ENCODE results near the gene GRIK3.

Gene GRIK3

DNA sequence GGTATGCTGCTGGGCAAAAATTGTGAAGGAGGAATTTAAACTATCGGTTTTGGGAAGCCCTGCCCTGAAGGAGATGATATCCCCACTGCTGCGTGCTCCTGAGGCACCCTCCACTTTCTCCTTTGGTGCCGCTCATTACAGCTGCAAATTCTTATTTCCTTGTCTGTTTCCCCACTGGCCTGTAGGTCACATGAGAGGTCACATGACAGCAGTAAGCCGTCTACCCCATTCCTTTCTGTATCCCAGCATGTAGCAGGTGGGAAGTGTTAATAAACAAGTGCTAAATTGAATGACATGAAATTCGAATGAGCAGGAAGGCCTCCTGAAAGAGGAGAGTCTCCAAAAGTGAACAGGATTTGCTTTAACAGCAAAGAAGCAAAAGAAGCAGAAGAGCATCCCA, 58.7 kb downstream of the GRIK3 start:
- no peak for DNase-seq

DNA sequence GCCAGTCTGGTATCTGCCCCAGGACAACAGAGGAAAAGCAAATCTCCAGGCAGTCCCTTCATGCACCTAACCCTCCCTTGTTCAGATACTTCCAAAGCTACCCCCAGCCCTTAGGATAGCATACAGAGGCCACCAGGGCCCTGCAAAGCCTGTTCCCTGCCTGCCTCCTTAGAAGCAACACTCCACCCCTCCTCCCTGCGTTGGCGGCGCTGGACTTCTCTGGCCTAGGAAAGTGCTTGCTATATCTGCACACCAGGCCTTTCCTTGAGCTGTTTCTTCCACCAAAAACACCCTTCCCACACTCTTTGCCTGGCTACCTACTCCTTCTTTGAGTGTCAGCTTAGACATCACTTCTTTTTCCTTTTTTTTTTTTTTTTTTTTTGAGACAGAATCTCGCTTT, 61.3 kb downstream of the GRIK3 start:
- DNase-seq = no peak

DNA sequence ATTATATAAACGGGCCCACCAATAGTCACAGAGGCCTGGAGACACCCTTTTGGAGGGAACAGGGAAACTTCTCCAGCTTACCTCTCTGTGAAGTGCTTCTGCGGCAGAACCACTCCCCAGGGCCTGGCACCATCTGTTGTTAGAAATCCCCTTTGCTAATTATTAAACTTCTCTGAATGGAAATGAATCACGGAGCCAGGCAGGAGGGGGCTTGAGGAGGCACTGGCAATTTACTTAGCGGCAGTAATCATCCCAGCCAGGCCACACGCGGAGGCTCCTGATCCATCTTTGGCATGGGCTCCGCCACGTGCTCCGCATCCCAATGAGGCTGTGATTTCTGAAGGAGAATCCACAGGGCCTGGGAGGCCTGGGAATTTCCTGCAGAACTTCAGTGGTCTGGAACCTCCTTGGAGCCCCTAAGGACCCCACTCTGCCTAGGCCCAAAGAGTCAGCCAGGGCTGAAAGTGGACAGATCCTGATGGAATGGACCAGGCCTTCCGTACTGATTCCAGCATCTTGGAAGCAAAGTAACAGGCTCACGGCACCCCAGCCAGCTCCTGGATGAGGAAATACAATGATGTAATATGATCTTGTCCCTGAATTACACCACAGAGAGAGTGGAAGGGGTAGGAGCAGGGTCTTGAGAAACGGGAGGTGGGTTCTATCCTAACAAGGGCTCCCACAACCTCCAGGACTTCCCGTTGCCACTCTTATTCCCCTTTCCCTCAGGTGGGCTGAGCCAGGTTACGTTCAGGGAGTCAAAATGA, 62.3 kb downstream of the GRIK3 start:
- DNase-seq = no peak

DNA sequence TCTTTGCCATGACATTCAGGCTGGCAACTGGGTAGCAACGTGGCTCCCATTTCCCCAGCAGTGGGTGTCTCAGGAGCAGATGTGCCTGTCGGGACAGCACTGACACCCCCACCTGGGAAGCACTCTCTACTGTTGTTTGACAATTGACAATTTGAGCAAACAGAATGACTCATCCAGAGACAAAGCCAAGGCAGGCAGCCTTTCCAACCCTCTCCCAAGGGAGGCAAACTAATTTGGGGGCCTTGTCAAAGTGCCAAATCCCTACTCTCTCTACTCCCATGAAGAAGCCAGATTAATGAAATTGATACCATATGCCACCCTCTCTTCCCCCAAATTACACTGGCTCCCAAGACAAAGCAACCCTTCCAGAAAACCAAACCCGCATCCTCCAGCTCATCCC, 65.6 kb downstream of the GRIK3 start:
- no peak for DNase-seq

DNA sequence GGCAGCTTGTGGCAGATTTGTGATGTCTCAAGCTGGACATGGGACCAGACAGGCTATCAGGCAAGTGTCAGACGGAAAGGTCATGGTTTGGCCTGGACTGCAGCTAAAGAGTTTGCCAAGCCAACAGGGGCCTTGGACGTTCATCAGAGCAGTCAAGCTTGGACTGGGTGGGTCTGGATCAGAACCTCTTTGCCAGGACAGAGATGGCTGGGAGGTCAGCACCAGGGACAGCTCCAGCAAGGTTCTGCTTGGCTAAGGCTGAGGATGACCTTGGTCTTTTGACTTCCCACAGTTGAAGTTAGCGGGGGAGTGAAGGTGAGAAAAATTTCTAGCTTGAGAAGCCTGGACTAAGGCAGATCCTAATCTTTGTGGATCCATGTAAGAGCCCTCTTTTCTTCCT, 68.1 kb downstream of the GRIK3 start:
- peak; percentile 30 for DNase-seq

DNA sequence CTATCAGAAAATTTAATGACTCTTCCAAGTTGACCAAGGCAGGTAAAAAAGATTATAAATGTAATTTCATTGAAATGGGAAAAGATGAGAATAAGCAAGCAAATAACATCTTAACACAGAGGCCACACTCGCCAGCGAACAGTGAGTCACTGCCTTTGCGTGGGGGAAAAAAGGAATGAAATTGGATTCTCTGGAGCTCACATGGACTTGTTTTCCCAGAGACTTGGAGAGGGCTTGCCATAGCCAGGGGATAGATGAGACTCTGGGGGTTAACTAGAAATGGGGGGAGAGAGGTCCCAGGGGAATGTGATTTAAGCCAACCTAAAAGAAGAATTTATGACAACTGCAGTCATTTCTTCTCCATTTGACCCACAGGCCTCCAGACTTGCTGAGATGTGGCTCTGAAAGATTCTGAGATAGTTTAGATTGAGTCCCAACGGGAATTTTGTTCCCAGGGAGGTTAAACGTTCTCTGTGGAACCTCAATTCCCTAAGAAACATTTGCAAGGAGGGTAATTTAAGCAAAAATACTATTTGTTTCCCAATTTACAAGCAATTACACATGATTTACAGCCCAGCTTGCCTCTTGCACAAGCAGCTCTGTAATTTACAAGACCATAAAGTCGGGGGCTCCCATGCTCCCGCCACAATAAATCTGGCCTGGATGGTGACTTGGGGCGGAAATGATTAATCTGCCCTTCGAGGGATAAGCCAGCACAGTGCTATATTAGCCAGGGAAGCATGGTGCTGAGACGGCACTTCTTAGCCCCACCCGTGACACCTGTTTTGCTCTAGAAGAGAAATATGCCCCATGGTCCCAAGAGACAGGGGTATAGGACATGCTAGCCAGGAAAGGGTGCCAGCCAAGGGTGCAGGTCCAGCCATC, 68.8 kb downstream of the GRIK3 start:
- DNase-seq = no peak

DNA sequence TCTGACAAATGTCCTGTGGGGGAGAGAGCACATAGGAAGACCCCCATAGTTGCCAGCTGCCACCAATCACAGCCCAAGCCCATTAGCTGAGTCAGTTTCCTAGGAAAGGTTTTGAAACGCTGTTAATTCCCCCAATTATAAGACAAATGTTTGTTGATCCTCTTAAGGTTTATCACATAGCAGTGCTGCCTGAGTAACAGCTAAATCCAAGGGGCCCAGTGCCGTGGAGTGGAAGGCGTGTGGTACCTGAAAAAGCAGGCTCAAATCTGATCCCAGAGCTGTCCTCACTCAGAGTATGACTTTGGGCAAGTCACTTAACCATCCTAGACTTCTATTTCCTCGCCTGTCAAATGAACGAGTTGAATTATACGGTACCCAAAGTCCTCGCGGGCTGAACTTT, 69.5 kb downstream of the GRIK3 start:
- DNase-seq = no peak

DNA sequence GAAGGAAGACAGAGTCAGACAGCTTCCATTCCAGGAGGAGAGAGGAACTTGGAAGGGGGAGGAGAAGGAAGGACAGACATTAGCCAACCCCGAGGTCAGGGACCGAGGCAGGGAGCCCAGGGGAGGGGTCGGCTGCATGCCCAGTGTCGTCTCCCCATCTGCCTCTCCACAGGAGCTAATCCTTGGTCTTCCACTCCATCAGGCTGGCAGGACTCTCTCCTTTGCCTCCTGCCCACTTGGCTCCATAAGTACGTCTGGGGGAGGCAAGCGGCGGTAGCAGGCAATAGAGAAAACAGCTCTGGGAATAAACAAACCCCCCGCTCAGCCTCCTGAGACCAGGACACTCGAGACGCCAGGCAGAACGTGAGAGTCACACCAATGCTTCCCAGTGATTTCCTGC, 71.3 kb downstream of the GRIK3 start:
- no peak for DNase-seq

DNA sequence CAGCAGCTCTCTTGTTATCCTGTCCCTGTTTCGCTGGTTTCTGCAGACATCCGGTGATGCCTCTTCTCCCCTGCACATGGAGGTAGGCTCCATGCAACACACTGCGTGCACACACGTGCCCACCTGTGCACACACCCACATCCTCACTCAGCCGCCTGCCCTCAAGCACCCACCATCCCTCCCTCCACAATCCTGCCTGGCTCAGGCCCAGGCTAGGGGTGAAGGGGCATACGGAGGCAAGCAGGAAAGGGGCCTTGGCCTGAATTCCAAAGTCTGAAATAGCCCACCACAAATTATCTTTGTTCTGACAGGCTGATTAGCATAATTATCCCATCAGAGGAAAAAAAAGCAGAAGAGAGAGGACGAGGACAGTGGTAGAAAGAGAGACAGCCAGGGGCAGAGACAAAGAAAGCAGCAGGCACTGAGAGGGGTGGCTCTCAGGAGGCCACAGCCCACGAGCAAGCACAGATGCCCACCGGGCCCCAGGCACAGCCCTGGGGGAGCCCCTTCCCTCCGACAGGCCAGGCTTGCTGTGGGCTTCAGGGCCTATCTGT, 73.2 kb downstream of the GRIK3 start:
- no peak for DNase-seq

DNA sequence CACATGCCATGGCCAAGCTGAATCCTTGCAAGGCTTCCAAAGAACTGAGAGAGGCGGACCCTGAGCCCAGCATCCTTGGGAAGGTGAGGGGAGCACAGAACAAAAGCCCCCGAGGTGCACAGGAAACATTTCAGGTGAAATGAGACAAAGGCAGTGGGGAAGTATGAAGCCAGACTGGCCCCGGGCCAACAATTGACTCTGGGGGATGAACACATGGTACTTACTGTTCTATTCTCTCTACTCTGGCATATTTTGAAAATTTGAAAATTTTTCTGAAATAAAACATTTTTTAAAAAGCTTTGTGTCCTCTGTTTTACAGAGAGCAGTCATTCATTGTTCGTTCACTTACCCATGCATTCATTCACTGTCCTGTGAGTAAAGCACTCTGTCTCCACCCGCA, 77.7 kb downstream of the GRIK3 start:
- DNase-seq = no peak

DNA sequence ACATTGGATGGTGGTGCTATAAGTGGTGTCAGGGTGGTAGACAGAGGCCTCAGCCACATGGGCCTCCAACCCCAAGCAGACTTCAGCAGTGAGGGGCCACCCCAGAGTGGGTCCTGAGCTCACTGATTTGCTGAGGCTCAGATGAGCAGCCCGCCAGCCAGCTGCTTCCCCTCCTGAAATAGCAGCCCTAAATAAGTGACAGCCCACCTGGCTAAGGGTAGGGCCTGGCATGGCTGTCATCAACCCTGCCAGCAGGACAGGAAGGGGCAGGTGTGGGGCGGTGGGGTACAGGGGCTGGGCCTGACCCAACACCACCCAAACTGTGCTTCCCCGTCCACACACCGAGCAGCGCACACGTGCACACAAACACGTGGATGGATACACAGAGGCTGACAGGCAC, 79.3 kb downstream of the GRIK3 start:
- no peak for DNase-seq

DNA sequence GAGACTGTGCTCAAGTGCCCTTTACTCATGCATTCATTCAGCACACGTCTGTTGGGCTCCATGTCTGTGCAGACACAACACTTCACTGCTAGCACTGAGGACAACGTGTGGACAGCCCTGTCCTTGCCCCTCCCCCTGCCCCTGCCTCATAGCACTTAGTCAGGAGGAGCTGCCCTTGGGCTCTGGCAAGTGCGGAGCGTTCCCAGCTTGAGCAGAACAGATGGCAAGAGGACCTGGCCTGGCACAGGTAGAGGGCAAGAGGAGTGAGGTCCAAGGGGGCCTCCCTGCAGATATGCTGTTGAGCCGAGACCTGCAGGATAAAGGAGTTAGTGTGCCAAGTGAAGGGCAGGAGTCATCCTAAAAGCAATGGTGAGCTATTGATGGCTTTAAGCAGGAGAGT, 81.3 kb downstream of the GRIK3 start:
- no peak for DNase-seq

DNA sequence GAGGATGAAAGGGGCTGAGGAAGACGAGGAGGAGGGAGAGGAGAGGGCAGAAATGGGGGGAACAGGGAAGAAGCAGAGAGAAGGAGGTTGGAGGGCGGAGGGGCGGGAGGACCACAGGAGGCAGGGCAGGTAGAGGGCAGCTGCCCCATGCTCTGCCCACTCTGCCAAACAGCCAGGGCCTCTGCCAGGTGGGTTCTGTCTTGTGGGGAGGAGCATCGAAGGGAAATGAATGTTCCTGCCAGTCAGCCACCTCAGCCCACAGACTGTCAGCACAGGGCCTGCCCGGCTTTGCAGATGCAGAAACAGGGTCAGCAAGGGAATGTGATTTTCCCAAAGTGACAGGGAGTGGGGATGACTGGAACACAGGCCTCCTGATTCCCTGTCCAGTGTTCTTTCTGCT, 82.6 kb downstream of the GRIK3 start:
- no peak for DNase-seq

DNA sequence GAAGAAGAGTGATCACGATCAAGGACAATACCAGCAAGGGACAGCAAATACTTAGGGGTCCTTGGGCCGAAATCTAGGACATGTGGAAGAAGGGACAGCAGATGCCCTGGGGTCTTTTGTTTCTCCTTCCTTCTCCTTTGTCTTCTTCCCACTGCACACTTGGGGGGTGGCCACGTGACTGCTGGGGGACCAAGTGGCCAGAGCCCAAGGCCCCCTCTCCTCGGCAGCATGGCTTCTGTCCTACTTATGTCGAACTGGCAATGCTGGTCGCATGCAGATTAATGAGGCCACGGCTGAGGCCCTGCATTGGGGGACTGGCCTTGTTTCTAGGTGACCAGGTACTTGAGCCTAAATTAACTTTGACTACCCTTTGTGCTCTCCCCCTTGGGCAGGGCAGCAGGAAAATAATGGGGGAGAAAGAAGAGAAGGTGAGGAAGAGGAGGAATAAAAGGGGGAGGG, 83.0 kb downstream of the GRIK3 start:
- no peak for DNase-seq

DNA sequence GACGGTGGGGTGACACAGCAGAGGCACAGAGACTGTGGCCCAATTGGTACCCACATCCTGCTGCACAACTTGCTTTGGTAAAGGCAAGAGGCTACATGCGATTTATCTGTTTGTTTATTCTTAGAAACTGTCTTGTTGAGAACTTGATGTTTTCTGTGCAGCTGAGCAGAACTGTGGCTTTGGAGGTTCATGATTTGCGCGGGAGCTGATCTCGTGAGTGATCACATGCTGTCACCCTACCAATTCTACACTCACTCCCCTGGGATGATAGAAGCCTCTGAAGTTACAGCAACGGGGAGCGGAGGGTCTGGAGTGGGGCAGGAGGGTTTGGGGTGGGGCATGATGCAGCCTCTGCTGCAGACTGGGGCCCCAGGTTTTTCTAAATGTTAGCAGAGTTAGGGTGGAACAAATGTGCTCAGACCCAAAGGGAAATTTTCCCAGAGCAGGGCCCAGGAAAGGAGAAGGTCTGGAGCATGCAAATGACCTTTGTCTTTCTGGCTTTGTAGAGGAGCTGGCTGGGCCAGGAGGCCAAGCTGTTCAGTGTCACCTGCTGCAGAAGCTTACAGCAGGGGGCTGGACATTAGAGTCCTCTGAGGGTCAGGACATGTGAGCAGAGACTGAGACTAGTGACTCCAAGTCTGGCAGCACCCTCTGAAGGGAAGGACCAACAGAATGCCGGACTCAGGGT, 83.6 kb downstream of the GRIK3 start:
- no peak for DNase-seq

DNA sequence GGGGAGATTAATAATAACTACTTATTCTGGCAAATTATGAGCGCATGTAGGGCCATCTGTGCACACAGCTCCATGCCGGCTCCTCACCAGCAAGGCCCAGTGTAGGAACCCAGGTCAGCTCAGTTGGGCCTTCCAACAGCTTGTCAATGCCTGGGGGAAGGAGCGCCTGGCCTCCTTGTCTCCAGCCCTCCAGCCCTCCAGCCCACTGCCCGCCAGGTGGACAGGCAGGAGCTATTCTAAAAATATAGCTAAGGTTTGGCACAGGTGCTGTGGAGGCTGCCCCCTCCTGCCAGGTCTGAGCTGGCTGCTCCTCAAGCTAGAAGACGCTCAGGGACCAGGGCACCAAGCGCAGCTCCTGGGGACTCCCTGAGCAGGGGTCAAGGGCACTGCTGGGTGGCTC, 85.7 kb downstream of the GRIK3 start:
- no peak for DNase-seq

DNA sequence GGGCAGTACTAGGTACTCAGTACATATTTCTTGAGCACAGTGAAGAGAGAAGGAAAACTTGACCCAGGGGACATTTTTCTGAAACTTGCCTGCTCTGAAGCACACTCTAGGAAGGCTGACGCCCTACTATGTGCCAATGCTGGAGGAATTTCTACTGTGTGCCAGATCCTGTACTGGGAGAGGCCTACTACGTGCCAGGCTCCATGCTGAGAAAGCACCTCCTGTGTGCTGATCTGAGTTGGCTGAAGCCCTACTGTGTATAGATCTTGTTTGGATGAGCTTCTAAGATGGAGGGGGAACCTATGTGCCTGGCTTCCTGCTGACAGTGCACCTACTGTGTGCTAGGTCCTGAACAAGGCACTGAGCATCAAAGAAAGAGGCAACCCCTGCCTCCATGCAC, 86.2 kb downstream of the GRIK3 start:
- no peak for DNase-seq

DNA sequence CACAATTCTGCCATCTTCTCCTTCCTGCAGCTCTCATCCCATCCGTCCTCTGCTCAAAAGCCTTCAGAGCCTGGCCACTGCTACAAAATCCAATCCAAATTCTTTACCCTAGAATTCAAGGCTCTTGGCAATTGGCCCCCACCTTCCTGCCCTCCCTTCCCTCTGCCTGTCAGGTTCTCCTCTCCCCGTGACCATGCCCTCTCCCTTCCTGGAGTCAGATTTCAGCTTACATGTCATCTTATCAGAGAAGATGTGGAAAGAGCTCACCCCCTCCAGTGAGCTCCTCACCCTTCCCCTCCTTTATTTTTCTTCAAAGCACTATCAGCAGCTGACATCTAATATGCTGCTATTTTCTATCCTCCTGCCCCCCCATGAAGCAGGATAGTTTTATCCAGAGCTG, 86.9 kb downstream of the GRIK3 start:
- DNase-seq = no peak

DNA sequence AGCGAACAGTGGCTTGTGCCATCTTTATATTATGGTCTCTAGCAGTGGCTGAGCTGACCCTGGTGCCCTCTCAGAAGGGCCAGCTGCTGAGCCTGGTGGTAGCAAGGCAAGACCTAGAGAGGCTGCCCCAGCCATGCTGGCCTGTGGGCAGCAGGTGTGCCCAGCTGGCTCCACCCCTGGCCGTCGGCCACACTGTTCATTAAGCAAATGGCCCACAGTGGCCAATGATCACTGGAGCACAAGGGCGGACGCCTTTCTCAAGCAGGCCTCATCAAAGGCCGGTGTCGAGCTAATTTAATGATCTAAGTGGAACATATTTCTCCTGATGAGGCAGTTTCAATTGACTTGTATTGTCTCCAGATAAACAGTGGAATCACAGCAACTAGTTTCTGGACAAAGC, 89.4 kb downstream of the GRIK3 start:
- DNase-seq = no peak

DNA sequence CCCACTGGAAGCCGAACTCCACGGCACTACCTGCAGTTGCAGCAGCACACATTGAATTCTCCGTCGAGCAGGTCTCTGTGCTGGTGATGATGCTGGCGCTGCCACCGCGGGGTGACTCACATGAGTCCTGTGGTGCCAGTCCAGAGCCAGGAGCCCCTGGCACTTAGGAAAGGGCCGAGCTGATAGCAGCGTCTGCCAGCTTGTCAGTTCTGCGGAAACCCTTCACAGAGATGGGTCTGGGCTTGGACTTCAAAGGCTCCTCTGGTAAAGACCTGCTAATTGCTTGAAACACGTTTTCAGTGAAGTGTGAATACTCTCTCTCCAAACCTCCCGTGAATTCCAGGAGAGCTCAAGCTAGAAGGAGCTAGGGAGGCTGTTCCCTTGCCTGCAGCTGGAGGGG, 92.2 kb downstream of the GRIK3 start:
- no peak for DNase-seq

DNA sequence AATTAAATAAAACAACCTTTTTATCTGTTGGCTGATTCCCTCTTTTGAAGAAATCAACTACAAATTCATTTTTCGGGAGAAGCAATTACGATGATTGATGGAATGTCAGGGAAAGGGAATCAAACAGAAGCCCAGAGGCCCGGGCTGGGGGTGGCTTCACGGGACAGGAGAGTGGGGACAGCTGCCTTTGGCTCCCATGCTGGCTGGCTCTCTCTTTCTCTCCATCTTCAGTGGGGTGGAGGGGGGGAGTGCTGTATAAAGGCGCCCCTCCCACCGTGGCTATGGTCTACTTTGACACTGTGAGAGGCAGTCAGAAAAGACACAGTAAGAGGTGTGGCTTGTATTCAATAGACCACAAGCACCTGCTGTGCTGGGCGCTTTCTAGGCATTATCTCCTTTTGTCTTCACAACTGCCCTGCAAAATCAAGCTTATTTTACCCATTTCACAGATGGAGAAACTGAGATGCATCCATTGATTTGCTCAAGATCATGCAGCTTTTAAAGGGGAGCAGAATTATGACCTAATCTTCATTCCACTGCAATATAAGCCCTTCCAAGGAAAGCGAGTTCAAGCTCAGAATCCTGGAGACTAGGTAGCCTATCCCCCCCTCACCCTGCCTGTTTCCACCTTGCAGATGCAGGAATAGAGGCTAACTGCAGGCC, 92.9 kb downstream of the GRIK3 start:
- DNase-seq = no peak

DNA sequence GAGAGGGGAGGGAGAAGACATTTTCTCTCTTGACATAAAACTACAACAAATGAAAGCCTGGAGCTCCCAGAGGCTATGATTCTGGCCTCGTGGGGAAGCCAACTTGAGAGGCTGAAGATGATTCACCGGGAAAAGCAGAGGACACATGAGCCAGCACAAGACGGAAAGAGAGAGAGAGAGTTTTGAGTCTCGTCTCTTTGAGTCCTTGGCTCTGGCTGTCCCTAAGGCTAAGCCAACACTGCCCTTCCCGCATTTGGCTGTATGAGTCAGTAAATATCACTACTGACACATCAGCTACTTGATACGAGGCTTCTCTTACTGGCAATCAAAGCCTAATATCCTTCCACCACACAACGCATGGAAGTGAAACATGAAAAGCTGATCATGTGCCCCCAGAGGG, 95.5 kb downstream of the GRIK3 start:
- no peak for DNase-seq

DNA sequence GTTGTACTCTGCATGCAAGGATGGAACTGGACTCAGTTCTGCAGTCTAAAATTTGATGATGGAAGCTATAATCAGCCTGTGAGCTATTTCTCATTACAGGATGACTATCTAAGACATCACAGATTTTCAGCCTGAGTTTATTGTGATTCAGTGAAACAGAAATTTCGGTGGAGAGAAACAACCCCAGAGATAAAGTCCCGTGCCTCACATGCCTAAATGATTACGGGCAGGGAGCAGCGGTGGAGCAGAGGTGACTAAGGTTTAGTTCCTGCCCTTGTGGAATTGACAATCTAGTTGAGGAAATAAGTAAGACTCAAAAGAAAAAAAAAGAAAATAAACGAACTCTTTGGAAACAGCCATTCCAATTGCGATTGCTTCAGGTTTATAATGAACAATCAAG, 96.9 kb downstream of the GRIK3 start:
- no peak for DNase-seq
